Cardiac muscle cell (in vitro differentiated cells and primary cell): Measurements from ENCODE around the gene EDN2. TPM values are rescaled to one million over a fixed set of nuclear protein-coding genes. Genes with fewer than 3 reads are reported as not detected.

Experiments
- DNase-seq, 2 donors: peaks; one replicate each; pipeline versions ENCODE4 v3.0.0 to v3.0.0-alpha.2; 2010 to 2017; ENCODE audit warnings: low read depth in 1 of 2, low spot score in 1 of 2
- H3K27ac ChIP-seq: fragments of 200-600 bp; sonication (generic); 2 replicates; pipeline ENCODE4 v1.5.1; 2016
- H3K27me3 ChIP-seq: fragments of 200-600 bp; sonication (generic); 2 replicates; pipeline ENCODE4 v1.6.0; 2016; ENCODE audit warnings: control low read depth
- H3K36me3 ChIP-seq: fragments of 200-600 bp; sonication (generic); 2 replicates; pipeline ENCODE4 v1.5.1; 2016; ENCODE audit warnings: control low read depth
- H3K4me1 ChIP-seq: fragments of 200-600 bp; sonication (generic); 2 replicates; pipeline ENCODE4 v1.8.1; 2017; ENCODE audit warnings: low read depth, mild to moderate bottlenecking, mixed run types
- H3K4me3 ChIP-seq: fragments of 200-600 bp; sonication (generic); 2 replicates; pipeline ENCODE4 v1.5.1; 2016; ENCODE audit warnings: mild to moderate bottlenecking
- H3K9me3 ChIP-seq: fragments of 200-600 bp; sonication (generic); 2 replicates; pipeline ENCODE4 v1.5.1; 2017; ENCODE audit warnings: low read depth, mild to moderate bottlenecking, control low read depth
- polyA plus RNA-seq: library from polyadenylated mRNA; unstranded; fragments of >200 nt; fragmentation: Nextera tagmentation; extraction: Ambion mirVana; gene quantifications from 2 replicates; pipeline ENCODE4 v1.2.1, GENCODE V29; 2016
- total RNA-seq: library from RNA; depleted of rRNA; stranded (reverse); fragments of >200 nt; gene quantifications from 2 replicates; pipeline ENCODE4 v1.2.3, GENCODE V29; 2016
- TF ChIP-seq, protein P1 (sequence below): IDR thresholded peaks from 2 replicates; pipeline ENCODE4 v1.5.1; 2012; ENCODE audit warnings: low read depth, mild to moderate bottlenecking, low read length

EDN2 gene
- total and polyA plus RNA-seq, 2 experiments from 2014 or later, result 0.98 to 1.8 TPM

DNA sequence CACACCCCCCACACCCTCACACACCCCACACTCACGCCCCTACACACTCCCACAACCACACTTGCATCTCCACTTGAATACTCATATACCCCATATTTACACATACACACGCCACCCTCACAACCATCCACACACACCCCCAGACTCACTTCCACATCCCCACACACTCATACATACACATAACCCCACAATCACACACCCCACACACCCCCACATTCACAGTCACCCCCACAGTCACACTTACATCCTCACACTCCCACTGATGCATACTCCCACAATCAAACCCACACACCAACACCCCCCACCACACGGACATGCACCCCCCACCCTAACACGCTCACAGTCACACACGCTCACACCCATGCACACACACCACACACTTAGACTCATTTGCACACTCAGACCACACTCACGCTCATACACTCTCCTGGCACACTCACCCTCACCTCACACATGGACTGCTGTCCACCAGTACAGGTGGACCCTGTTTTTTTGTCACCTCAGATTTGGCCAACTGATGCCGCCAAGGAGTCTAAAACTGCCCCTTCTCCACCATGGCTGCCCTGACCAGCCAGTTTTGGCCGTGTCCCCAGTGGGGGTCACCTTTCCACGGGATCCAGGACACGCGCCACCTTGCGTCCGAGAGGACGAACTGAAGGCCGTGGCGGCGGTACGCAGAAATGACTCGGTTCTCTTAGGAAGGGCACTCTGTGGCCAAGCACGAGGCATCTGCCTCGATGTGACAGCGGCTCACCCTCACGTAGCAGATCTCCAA lies 45.3 kb upstream of the EDN2 start:
- Histone ChIP-seq H3K27me3 (no peaks in the 10 kb centered on the region), H3K4me3 (no peak overlapping the region), H3K36me3 (no peaks in the 10 kb centered on the region), H3K9me3 (no peaks in the 10 kb centered on the region), H3K27ac (no peak overlapping the region), H3K4me1 (peaks cover 11% of the 10 kb centered on the region)
- TF ChIP-seq, protein P1, sequence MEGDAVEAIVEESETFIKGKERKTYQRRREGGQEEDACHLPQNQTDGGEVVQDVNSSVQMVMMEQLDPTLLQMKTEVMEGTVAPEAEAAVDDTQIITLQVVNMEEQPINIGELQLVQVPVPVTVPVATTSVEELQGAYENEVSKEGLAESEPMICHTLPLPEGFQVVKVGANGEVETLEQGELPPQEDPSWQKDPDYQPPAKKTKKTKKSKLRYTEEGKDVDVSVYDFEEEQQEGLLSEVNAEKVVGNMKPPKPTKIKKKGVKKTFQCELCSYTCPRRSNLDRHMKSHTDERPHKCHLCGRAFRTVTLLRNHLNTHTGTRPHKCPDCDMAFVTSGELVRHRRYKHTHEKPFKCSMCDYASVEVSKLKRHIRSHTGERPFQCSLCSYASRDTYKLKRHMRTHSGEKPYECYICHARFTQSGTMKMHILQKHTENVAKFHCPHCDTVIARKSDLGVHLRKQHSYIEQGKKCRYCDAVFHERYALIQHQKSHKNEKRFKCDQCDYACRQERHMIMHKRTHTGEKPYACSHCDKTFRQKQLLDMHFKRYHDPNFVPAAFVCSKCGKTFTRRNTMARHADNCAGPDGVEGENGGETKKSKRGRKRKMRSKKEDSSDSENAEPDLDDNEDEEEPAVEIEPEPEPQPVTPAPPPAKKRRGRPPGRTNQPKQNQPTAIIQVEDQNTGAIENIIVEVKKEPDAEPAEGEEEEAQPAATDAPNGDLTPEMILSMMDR, result no peak
- DNase-seq, result no peak

DNA sequence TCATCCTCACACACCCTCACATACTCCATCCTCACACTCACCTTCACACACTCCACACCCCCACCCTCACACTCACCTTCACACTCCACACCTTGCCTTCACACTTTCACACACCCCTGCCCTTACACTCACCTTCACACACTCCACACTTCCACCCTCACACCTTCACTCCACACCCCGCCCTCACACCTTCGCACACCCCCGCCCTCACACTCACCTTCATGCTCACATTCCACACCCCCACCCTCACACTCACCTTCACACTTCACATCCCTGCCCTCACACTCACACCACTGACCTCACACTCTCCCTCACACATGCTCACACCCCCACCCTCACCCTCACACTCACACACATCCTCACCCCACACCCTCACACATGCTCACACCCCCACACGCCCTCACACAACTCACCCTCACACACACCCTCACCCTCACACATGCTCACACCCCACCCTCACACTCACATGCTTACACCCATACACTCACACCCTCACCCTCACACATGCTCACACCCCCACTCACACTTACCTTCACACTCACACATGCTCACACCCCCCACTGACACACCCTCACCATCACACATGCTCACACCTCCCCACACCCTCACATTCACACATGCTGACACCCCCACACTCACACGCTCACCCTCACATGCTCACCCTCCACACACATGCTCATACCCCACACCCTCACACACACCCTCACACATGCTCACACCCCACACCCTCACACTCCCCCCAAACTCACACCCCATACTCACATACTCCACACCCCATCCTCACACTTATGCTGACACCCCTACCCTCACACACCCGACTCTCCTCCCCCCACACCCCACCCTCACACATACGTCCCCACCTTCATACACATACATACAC lies 44.5 kb upstream of the EDN2 start:
- Histone ChIP-seq H3K4me3 (no peak overlapping the region), H3K27me3 (no peaks in the 10 kb centered on the region), H3K4me1 (peaks cover 11% of the 10 kb centered on the region), H3K9me3 (no peaks in the 10 kb centered on the region), H3K36me3 (no peaks in the 10 kb centered on the region), H3K27ac (no peak overlapping the region)
- TF ChIP-seq, protein P1, result no peak
- no peak for DNase-seq

DNA sequence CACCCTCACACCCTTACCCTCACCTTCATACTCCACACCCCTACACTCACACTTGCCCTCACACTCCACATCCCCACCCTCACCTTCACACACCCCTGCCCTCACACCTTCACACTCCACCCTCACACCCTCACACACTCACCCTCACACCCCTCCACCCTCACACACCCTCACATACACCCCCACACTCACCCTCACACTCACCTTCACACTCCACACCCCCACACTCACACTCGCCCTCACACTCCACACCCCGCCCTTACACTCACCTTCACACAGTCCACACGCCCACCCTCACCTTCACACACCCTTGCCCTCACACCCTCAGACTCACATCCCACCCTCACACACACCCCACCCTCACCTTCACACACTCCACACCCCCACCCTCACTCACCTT lies 43.6 kb upstream of the EDN2 start:
- no peak for DNase-seq
- TF ChIP-seq, protein P1, result no peak
- Histone ChIP-seq H3K27me3 (no peaks in the 10 kb centered on the region), H3K4me3 (no peak overlapping the region), H3K27ac (no peak overlapping the region), H3K4me1 (peaks cover 4% of the 10 kb centered on the region), H3K9me3 (no peaks in the 10 kb centered on the region), H3K36me3 (no peaks in the 10 kb centered on the region)

DNA sequence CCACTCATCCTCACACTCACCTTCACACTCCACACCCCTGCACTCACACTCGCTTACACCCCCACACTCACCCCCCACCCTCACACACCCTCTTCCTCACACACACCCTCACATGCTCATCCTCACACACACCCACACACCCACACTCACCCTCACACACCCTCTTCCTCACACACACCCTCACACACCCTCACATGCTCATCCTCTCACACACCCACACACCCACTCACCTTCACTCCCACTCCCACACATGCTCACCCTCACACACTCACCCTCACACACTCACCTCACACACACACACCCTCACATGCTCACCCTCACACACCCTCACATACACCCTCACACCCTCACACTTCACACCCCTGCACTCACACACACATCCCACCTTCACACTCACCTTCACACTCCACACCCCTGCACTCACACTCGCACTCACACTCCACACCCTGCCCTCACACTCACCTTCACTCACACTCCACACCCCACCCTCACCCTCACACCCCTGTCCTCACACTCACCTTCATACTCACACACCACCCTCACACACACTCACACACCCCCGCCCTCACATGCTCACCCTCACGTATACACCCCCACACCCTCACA lies 42.6 kb upstream of the EDN2 start:
- H3K4me3 ChIP-seq, result no peak overlapping the region
- H3K27ac ChIP-seq, result no peak overlapping the region
- no peaks in the 10 kb centered on the region for H3K9me3 ChIP-seq
- H3K36me3 ChIP-seq, result no peaks in the 10 kb centered on the region
- peaks cover 1% of the 10 kb centered on the region for H3K4me1 ChIP-seq
- no peak for DNase-seq
- H3K27me3 ChIP-seq, result no peaks in the 10 kb centered on the region
- TF ChIP-seq, protein P1, result no peak

DNA sequence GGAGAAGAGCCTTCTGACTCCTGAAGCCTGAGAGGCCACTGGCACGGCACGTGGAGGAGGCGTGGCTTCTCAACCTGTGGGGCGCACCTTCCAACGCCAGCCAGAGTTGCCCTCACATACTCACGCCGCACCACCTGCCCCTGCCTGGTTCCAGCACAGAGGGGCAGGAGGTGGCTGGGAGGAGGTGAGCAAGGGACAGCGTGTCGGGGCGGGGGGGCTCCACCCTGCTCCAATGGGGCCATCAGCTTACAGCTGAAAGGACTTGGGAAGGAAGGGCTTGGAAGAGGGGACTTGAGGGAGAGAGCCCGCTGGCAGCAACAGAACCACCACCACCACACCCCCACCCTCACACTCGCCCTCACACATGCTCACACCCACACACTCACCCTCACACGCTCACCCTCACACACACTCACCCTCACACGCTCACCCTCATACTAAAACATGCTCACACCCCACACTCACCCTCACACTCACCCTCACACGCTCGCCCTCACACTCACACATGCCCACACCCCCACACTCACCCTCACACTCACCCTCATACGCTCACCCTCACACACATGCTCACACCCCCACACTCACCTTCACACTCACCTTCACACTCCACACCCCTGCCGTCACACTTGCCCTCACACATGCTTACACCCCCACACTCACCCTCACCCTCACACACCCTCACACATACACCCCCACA lies 41.6 kb upstream of the EDN2 start:
- Histone ChIP-seq H3K4me1 (peaks cover 10% of the 10 kb centered on the region), H3K4me3 (no peak overlapping the region), H3K36me3 (no peaks in the 10 kb centered on the region), H3K27me3 (no peaks in the 10 kb centered on the region), H3K9me3 (no peaks in the 10 kb centered on the region), H3K27ac (no peak overlapping the region)
- TF ChIP-seq, protein P1, result no peak
- DNase-seq, result no peak
